Measurements from ENCODE around the gene C19orf44.

GRCh38 chr19:16564842-16565241 lies 68.6 kb downstream of the C19orf44 start:
- TF ChIP-seq POLR2A (IDR thresholded peaks at IDR 0.05; ENCODE audit: low read length) (no peak), GATA1 (IDR thresholded peaks at IDR 0.05; ENCODE audit: low read depth, low read length) (no peak)
